Measurements from ENCODE around the gene ITGB7.
A peak's percentile ranks its signal among the peaks of the same experiment; 100 is the strongest.

DNA sequence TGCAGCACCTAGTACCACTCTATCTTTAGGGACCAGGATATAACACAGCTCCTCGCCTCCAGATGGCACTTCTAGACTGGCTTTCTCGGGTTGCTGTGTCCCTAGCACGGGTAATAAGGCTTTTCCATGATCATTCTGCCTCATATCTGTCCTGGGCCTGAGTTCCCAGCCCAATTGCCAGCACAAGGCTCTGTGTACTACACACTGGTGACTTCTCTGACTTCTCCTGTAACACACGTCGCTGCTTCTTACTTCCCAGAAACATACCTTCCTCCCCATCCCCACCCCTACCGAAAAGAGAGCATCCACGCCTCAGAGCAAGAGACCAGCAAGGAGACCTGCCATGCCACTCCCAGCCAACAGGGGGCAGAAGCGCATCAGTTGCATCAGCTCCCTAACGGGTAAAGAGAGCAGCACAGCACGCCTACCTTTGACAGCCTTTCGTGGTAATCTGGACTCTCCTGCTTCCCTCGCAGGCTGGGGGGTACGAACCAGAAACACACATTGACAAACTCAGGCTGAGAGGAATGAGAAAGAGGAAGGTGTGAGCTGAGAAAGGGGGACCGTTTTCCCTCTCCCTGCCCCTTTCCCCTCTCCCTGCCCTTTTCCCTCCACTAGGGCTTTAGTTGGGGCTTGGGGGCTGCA, 47.7 kb downstream of the ITGB7 start:
- TF ChIP-seq XRCC4 (IDR thresholded peaks at IDR 0.05; ENCODE audit: extremely low read depth, insufficient read depth, insufficient read length) (no peak), SETDB1 (IDR thresholded peaks at IDR 0.05; ENCODE audit: low read length) (no peak), CTCF (IDR thresholded peaks at IDR 0.05 in 2 of 3, conservative IDR thresholded peaks at IDR 0.05 in 1 of 3; ENCODE audit: insufficient read depth in 2 of 3, low read depth in 1 of 3, low read length in 3 of 3) (peak; percentile 97 to 99 (median 97)), EZH2 (IDR thresholded peaks at IDR 0.05; ENCODE audit: borderline replicate concordance, low read depth, low read length) (no peak), CHCHD3 (CRISPR knock-in tag; IDR thresholded peaks at IDR 0.05) (no peak), ZFP1 (CRISPR knock-in tag; IDR thresholded peaks at IDR 0.05) (no peak), MEF2D (tag; conservative IDR thresholded peaks at IDR 0.05; ENCODE audit: low read depth) (0 out of 2 replicates have a peak, but pooled peaks have one; percentile 27), UBTF (IDR thresholded peaks at IDR 0.05; ENCODE audit: borderline replicate concordance in 1 of 2, low read depth in 2 of 2, low read length in 2 of 2) (0 out of 4 replicates have a peak, but pooled peaks of 1 of the 2 experiments have one; percentile 24), MYC (IDR thresholded peaks at IDR 0.05; ENCODE audit: low read depth, low read length) (peak; percentile 94), MYC (CRISPR knock-in tag; IDR thresholded peaks at IDR 0.05; ENCODE audit: borderline replicate concordance, low read depth) (no peak), NCOA6 (IDR thresholded peaks at IDR 0.05) (no peak), ZC3H4 (CRISPR knock-in tag; IDR thresholded peaks at IDR 0.05; ENCODE audit: borderline replicate concordance) (no peak), POLR2A (conservative IDR thresholded peaks at IDR 0.05) (no peak), CREB1 (IDR thresholded peaks at IDR 0.05) (no peak), CREB1 (CRISPR knock-in tag; IDR thresholded peaks at IDR 0.05) (no peak)
- TF ChIP-seq, protein P1, sequence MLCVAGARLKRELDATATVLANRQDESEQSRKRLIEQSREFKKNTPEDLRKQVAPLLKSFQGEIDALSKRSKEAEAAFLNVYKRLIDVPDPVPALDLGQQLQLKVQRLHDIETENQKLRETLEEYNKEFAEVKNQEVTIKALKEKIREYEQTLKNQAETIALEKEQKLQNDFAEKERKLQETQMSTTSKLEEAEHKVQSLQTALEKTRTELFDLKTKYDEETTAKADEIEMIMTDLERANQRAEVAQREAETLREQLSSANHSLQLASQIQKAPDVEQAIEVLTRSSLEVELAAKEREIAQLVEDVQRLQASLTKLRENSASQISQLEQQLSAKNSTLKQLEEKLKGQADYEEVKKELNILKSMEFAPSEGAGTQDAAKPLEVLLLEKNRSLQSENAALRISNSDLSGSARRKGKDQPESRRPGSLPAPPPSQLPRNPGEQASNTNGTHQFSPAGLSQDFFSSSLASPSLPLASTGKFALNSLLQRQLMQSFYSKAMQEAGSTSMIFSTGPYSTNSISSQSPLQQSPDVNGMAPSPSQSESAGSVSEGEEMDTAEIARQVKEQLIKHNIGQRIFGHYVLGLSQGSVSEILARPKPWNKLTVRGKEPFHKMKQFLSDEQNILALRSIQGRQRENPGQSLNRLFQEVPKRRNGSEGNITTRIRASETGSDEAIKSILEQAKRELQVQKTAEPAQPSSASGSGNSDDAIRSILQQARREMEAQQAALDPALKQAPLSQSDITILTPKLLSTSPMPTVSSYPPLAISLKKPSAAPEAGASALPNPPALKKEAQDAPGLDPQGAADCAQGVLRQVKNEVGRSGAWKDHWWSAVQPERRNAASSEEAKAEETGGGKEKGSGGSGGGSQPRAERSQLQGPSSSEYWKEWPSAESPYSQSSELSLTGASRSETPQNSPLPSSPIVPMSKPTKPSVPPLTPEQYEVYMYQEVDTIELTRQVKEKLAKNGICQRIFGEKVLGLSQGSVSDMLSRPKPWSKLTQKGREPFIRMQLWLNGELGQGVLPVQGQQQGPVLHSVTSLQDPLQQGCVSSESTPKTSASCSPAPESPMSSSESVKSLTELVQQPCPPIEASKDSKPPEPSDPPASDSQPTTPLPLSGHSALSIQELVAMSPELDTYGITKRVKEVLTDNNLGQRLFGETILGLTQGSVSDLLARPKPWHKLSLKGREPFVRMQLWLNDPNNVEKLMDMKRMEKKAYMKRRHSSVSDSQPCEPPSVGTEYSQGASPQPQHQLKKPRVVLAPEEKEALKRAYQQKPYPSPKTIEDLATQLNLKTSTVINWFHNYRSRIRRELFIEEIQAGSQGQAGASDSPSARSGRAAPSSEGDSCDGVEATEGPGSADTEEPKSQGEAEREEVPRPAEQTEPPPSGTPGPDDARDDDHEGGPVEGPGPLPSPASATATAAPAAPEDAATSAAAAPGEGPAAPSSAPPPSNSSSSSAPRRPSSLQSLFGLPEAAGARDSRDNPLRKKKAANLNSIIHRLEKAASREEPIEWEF (CRISPR knock-in tag; IDR thresholded peaks at IDR 0.05): no peak
